OCI-LY3 (cell line): ENCODE measurements around the gene EPHB6.

ENCODE experiments used
- EZH2phosphoT487 ChIP-seq: fragments of 200-600 bp; shearing (Covaris generic); IDR thresholded peaks from 2 replicates; pipeline ENCODE4 v1.6.1; 2018; ENCODE audit warnings: antibody characterized with exemption, mixed run types, low read depth
- TF ChIP-seq, protein P1 (sequence below): fragments of 200-600, 300-600 bp; sonication (generic); IDR thresholded peaks from 2 replicates; pipeline ENCODE4 v1.5.1; 2014; ENCODE audit warnings: antibody characterized with exemption, low read length, low read depth

DNA sequence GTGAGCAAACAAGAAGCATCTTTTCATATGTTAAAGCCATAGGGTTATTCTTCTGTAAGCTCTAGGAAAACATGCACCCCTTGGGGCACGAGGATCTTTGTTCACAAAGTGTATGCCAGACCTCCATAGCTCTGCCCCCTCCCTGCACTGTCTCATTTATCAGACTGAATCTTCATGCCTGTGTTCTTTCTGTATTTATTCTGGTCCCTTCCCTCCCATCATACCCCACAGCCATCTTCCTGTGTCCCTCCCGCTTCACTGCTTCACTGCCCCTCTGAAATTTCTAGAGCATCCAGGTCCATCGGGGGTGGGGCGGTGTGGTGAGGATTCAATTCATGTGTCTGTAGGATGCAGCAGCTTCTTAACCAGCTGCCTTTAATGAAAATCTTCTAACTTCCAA lies 7.5 kb downstream of the EPHB6 start:
- TF ChIP-seq, protein P1, sequence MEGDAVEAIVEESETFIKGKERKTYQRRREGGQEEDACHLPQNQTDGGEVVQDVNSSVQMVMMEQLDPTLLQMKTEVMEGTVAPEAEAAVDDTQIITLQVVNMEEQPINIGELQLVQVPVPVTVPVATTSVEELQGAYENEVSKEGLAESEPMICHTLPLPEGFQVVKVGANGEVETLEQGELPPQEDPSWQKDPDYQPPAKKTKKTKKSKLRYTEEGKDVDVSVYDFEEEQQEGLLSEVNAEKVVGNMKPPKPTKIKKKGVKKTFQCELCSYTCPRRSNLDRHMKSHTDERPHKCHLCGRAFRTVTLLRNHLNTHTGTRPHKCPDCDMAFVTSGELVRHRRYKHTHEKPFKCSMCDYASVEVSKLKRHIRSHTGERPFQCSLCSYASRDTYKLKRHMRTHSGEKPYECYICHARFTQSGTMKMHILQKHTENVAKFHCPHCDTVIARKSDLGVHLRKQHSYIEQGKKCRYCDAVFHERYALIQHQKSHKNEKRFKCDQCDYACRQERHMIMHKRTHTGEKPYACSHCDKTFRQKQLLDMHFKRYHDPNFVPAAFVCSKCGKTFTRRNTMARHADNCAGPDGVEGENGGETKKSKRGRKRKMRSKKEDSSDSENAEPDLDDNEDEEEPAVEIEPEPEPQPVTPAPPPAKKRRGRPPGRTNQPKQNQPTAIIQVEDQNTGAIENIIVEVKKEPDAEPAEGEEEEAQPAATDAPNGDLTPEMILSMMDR, result no peak
- TF ChIP-seq EZH2phosphoT487, result no peak
